ENCODE results near the gene C12orf76.
"Not testable (repeated sequence)": the region's sequence is repeated elsewhere in the genome, so short reads cannot be mapped to it uniquely, and the experiment has no call there.

C12orf76 gene

GRCh38 chr12:110048242-110049027, at the start of gene C12orf76:
TSS of gene C12orf76 (minus strand) at chr12:110048522. CDS start at chr12:110048495, 27 bp downstream.
- TF ChIP-seq CTCF (IDR thresholded peaks at IDR 0.05; ENCODE audit: extremely low read depth, insufficient read depth, missing control alignments), result peak; percentile 20
- DNase-seq (ENCODE audit: low spot score), result peak; percentile 92
- in situ Hi-C loops (cut with MboI; ENCODE audit: low pct_unique_long_range_greater_than_20kb, low sequenced_read_pairs, unreplicated experiment), result no loop called here

- DNase-seq (ENCODE audit: low spot score), result no peak
- in situ Hi-C loops (cut with MboI; ENCODE audit: low pct_unique_long_range_greater_than_20kb, low sequenced_read_pairs, unreplicated experiment), result no loop called here
- TF ChIP-seq CTCF (IDR thresholded peaks at IDR 0.05; ENCODE audit: extremely low read depth, insufficient read depth, missing control alignments), result no peak
These were observed 45.4 kb upstream of the C12orf76 start for GRCh38 chr12:110093631-110094311.

- TF ChIP-seq CTCF (IDR thresholded peaks at IDR 0.05; ENCODE audit: extremely low read depth, insufficient read depth, missing control alignments), result no peak
- in situ Hi-C loops (cut with MboI; ENCODE audit: low pct_unique_long_range_greater_than_20kb, low sequenced_read_pairs, unreplicated experiment), result no loop called here
These were observed 42.9 kb upstream of the C12orf76 start for GRCh38 chr12:110091136-110091711.

GRCh38 chr12:110090266-110091135, 42.2 kb upstream of the C12orf76 start:
- in situ Hi-C loops (cut with MboI; ENCODE audit: low pct_unique_long_range_greater_than_20kb, low sequenced_read_pairs, unreplicated experiment), result no loop called here

More at GRCh38 chr12:110091136-110091711, 42.9 kb upstream of the C12orf76 start:
- no peak for DNase-seq (ENCODE audit: low spot score)

GRCh38 chr12:110088936-110089335, 40.6 kb upstream of the C12orf76 start:
- DNase-seq (ENCODE audit: low spot score), result no peak
- no peak for TF ChIP-seq CTCF (IDR thresholded peaks at IDR 0.05; ENCODE audit: extremely low read depth, insufficient read depth, missing control alignments)
- in situ Hi-C loops (cut with MboI; ENCODE audit: low pct_unique_long_range_greater_than_20kb, low sequenced_read_pairs, unreplicated experiment), result no loop called here

More at GRCh38 chr12:110090266-110091135, 42.2 kb upstream of the C12orf76 start:
- no peak for DNase-seq (ENCODE audit: low spot score)
- no peak for TF ChIP-seq CTCF (IDR thresholded peaks at IDR 0.05; ENCODE audit: extremely low read depth, insufficient read depth, missing control alignments)

- DNase-seq (ENCODE audit: low spot score); in situ Hi-C loops (cut with MboI; ENCODE audit: low pct_unique_long_range_greater_than_20kb, low sequenced_read_pairs, unreplicated experiment): not testable (repeated sequence)
These were observed 39.9 kb upstream of the C12orf76 start for GRCh38 chr12:110088216-110088615.

Data from GM13977 (cell line).